ENCODE measurements around the gene BCKDHB. TPM values are rescaled to one million over a fixed set of nuclear protein-coding genes. Genes with fewer than 3 reads are reported as not detected.

Gene BCKDHB
- total RNA-seq, 1 donor from 2014 or later = 17.6 TPM

GRCh38 chr6:80165819-80166218 lies 59.3 kb downstream of the BCKDHB start:
- DNase-seq = no peak
- intact Hi-C loops (cut with DNase I) = no loop called here
- H3K27ac ChIP-seq = no peak overlapping the region
- H3K4me1 ChIP-seq = no peaks in the 10 kb centered on the region
- no peak for ATAC-seq
- TF ChIP-seq CTCF (IDR thresholded peaks at IDR 0.05) = no peak
- no peaks in the 10 kb centered on the region for H3K36me3 ChIP-seq
- H3K4me3 ChIP-seq = no peak overlapping the region
- no peaks in the 10 kb centered on the region for H3K27me3 ChIP-seq
- H3K9me3 ChIP-seq = no peaks in the 10 kb centered on the region

GRCh38 chr6:80170433-80170832 lies 64.0 kb downstream of the BCKDHB start:
- intact Hi-C loops (cut with DNase I) = no loop called here
- no peak for DNase-seq
- Histone ChIP-seq H3K27ac (no peak overlapping the region), H3K27me3 (no peaks in the 10 kb centered on the region), H3K4me1 (no peaks in the 10 kb centered on the region), H3K36me3 (no peaks in the 10 kb centered on the region), H3K9me3 (no peaks in the 10 kb centered on the region), H3K4me3 (no peak overlapping the region)
- TF ChIP-seq CTCF (IDR thresholded peaks at IDR 0.05) = no peak
- ATAC-seq = no peak

- DNase-seq (no peak), ATAC-seq (no peak)
- H3K4me3 ChIP-seq = no peak overlapping the region
- intact Hi-C loops (cut with DNase I) = no loop called here
- H3K9me3 ChIP-seq = no peaks in the 10 kb centered on the region
- H3K36me3 ChIP-seq = no peaks in the 10 kb centered on the region
- no peak overlapping the region for H3K27ac ChIP-seq
- no peaks in the 10 kb centered on the region for H3K27me3 ChIP-seq
- no peak for TF ChIP-seq CTCF (IDR thresholded peaks at IDR 0.05)
- no peaks in the 10 kb centered on the region for H3K4me1 ChIP-seq
These were observed 66.9 kb downstream of the BCKDHB start for GRCh38 chr6:80173411-80173810.

GRCh38 chr6:80174900-80175572 lies 68.6 kb downstream of the BCKDHB start:
- Histone ChIP-seq H3K36me3 (no peaks in the 10 kb centered on the region), H3K4me1 (no peaks in the 10 kb centered on the region), H3K27me3 (no peaks in the 10 kb centered on the region), H3K9me3 (no peaks in the 10 kb centered on the region), H3K27ac (no peak overlapping the region), H3K4me3 (no peak overlapping the region)
- no peak for TF ChIP-seq CTCF (IDR thresholded peaks at IDR 0.05)
- intact Hi-C loops (cut with DNase I) = no loop called here
- ATAC-seq (no peak), DNase-seq (no peak)

- intact Hi-C loops (cut with DNase I) = no loop called here
- no peak for DNase-seq
- H3K4me1 ChIP-seq = no peaks in the 10 kb centered on the region
- TF ChIP-seq CTCF (IDR thresholded peaks at IDR 0.05) = no peak
- no peak overlapping the region for H3K27ac ChIP-seq
- H3K9me3 ChIP-seq = no peaks in the 10 kb centered on the region
- H3K4me3 ChIP-seq = no peak overlapping the region
- no peaks in the 10 kb centered on the region for H3K27me3 ChIP-seq
- no peaks in the 10 kb centered on the region for H3K36me3 ChIP-seq
- ATAC-seq = no peak
These were observed 73.2 kb downstream of the BCKDHB start for GRCh38 chr6:80179695-80180094.

Measured in upper lobe of right lung (tissue), 1 donor.